ENCODE measurements around the gene PASD1.

Gene PASD1

GRCh38 chrX:151698485-151698884 is 135.0 kb downstream of the PASD1 start:
- H3K27me3 ChIP-seq (ENCODE audit: insufficient read depth, low read depth, severe bottlenecking), result peaks cover 37% of the 10 kb centered on the region
- DNase-seq, result no peak

GRCh38 chrX:151699746-151700145 is 136.3 kb downstream of the PASD1 start:
- Histone ChIP-seq H3K36me3 (no peaks in the 10 kb centered on the region), H3K27ac (no peak overlapping the region), H3K9me3 (ENCODE audit: severe bottlenecking) (no peaks in the 10 kb centered on the region), H3K27me3 (ENCODE audit: insufficient read depth, low read depth, severe bottlenecking) (peaks cover 30% of the 10 kb centered on the region), H3K4me3 (ENCODE audit: low read depth, low read length) (no peak overlapping the region)
- TF ChIP-seq CTCF (IDR thresholded peaks at IDR 0.05; ENCODE audit: low read depth, low read length), result no peak
- DNase-seq, result no peak

More at GRCh38 chrX:151698485-151698884, 135.0 kb downstream of the PASD1 start:
- no peaks in the 10 kb centered on the region for H3K36me3 ChIP-seq
- H3K27ac ChIP-seq, result no peak overlapping the region
- H3K9me3 ChIP-seq (ENCODE audit: severe bottlenecking), result peaks cover 3% of the 10 kb centered on the region
- H3K4me3 ChIP-seq (ENCODE audit: low read depth, low read length), result no peak overlapping the region
- TF ChIP-seq CTCF (IDR thresholded peaks at IDR 0.05; ENCODE audit: low read depth, low read length), result no peak

GRCh38 chrX:151700581-151700980 is 137.1 kb downstream of the PASD1 start:
- H3K4me3 ChIP-seq (ENCODE audit: low read depth, low read length), result no peak overlapping the region
- H3K36me3 ChIP-seq, result no peaks in the 10 kb centered on the region
- H3K27me3 ChIP-seq (ENCODE audit: insufficient read depth, low read depth, severe bottlenecking), result peaks cover 28% of the 10 kb centered on the region
- H3K9me3 ChIP-seq (ENCODE audit: severe bottlenecking), result no peaks in the 10 kb centered on the region
- no peak for TF ChIP-seq CTCF (IDR thresholded peaks at IDR 0.05; ENCODE audit: low read depth, low read length)
- DNase-seq, result no peak
- no peak overlapping the region for H3K27ac ChIP-seq

- no peaks in the 10 kb centered on the region for H3K9me3 ChIP-seq (ENCODE audit: severe bottlenecking)
- no peak overlapping the region for H3K4me3 ChIP-seq (ENCODE audit: low read depth, low read length)
- TF ChIP-seq CTCF (IDR thresholded peaks at IDR 0.05; ENCODE audit: low read depth, low read length), result no peak
- DNase-seq, result no peak
- peaks cover 25% of the 10 kb centered on the region for H3K27me3 ChIP-seq (ENCODE audit: insufficient read depth, low read depth, severe bottlenecking)
- H3K36me3 ChIP-seq, result no peaks in the 10 kb centered on the region
- no peak overlapping the region for H3K27ac ChIP-seq
Observed at GRCh38 chrX:151701071-151701470, 137.6 kb downstream of the PASD1 start.

- TF ChIP-seq CTCF (IDR thresholded peaks at IDR 0.05; ENCODE audit: low read depth, low read length), result no peak
- Histone ChIP-seq H3K36me3 (no peaks in the 10 kb centered on the region), H3K27ac (no peak overlapping the region), H3K4me3 (ENCODE audit: low read depth, low read length) (no peak overlapping the region), H3K9me3 (ENCODE audit: severe bottlenecking) (no peaks in the 10 kb centered on the region), H3K27me3 (ENCODE audit: insufficient read depth, low read depth, severe bottlenecking) (peaks cover 21% of the 10 kb centered on the region)
- DNase-seq, result no peak
Observed at GRCh38 chrX:151701531-151701930, 138.1 kb downstream of the PASD1 start.

GRCh38 chrX:151702026-151702714 is 138.7 kb downstream of the PASD1 start:
- H3K9me3 ChIP-seq (ENCODE audit: severe bottlenecking), result no peaks in the 10 kb centered on the region
- no peak overlapping the region for H3K4me3 ChIP-seq (ENCODE audit: low read depth, low read length)
- no peak overlapping the region for H3K27ac ChIP-seq
- TF ChIP-seq CTCF (IDR thresholded peaks at IDR 0.05; ENCODE audit: low read depth, low read length), result no peak
- no peaks in the 10 kb centered on the region for H3K36me3 ChIP-seq
- DNase-seq, result no peak
- H3K27me3 ChIP-seq (ENCODE audit: insufficient read depth, low read depth, severe bottlenecking), result peaks cover 19% of the 10 kb centered on the region
